ENCODE measurements around the gene S1PR5.
A peak's percentile ranks its signal among the peaks of the same experiment; 100 is the strongest.

Gene S1PR5

DNA sequence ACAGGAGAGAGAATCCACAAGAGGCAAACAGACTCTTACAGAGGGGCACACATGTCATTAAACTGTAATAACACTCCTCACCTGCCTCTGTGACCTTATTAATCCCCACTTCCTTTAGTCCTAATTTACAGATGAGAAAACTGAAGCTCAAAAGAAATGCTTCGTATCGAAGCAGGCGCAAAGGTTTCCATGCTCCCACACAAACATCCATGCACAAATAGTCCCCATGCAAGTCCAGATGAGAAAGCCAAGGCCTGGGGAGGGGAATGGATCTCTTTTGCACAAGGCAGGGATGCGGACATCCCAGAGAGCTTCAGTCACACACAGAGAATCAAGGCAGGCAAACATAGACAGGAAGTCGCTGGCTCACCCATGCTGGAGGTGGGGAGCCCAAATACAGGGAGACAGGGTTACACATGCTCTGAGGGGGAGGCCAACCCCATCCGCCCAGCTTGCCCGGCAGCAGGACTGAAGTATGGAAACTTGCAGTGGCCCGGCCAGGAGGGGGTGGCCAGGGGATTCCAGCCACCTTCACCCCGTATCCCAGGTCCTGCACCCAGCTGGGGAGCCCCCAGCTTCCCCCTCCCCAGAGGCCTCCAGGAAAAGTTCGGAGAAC lies 468 bp downstream of the S1PR5 start:
- DNase-seq (ENCODE audit: low spot score), result no peak

DNA sequence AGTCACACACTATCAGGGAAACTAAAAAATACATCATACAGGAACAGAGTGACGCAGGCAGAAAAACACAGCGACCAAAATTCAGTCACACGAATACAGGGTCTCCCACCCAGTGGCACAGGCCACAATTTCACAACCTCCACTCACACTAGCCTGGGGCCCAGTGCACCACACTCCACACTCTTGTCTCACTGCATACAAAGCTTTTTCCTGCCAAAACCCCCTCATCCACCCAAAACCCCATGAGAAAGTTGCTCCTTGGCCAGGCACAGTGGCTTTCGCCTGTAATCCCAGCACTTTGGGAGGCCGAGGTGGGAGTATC lies 1.2 kb downstream of the S1PR5 start:
- no peak for DNase-seq (ENCODE audit: low spot score)

DNA sequence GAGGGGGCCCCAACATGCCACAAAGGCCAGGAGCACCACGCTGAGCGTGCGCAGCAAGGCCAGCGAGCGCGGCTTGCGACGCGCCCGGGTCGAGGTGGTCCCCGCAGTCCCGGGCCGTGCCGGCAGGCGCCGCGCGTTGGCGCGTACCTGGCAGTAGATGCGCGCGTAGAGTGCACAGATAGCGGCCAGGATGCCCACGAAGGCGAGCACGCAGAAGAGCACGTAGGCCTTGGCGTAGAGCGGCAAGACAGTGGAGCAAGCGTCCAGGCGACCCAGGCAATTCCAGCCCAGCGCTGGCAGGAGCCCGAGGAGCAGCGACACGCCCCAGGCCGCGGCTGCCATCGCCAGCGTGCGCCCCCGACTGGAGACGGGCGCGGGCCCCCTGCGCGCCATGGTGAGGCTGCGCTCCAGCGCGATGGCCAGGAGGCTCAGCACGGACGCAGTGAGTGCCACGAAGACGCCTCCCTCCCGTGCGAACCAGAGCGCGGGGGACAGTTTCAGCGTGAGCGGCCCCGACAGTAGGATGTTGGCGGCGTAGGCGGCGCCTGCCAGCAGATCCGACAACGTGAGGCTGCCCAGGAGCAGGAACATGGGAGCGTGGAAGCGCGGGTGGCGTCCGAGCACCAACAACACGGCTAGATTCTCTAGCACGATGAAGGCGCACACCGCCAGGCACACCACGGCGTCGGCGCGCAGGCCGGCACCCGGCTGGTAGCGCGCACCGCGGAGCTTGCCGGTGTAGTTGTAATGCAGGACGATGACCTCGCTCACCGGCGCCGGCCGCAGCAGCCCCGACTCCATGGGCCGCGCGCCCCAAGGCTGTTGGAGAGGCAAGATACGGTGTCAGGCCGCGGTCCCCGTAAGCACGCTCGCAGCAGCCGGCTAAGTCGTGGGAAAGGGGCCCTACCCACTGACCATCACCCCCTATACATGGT lies 2.8 kb downstream of the S1PR5 start:
- DNase-seq (ENCODE audit: low spot score), result peak; percentile 35

DNA sequence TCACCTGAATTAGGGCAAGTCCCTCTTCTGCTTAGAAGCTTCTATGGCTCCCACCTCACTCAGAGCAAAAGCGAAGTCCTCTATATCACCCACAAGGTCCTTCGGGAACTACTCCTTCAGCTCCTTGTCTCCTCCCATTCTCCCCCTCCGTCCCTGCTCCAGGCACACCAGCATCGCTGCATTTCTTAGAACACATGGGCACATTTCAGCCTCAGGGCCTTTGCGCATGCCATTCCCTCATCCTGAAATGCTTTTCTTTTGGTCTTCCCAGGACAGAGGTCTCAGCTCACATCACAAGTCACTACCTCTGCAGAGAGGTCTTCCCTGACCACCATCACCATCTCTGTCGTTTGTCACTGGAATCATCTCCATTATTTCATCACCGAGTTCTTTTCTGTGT lies 4.0 kb downstream of the S1PR5 start:
- no peak for DNase-seq (ENCODE audit: low spot score)

DNA sequence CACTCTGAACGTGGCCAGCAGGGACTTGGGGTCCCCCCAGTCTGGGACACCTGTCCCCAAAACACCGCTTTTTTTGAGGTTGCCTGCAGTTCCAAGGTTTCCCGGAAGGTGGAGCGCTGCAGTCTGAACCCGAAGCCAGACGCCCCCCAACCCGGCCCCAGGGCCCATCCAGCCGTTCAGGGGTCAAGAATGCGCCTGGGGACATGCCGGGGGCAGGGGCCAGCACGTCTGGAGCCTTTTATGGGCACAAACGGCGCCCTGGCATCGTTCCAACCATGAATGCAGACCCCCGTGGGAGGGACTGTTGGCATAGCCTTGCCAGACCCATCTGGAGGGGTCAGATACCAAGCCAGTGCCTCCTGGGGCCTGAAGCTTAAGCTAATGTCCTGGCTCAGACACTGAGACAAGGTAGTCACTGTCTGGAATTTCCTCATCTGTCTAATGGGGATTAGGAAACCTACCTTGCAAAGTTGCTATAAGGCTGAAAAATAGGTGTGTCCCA lies 6.9 kb downstream of the S1PR5 start:
- no peak for DNase-seq (ENCODE audit: low spot score)

DNA sequence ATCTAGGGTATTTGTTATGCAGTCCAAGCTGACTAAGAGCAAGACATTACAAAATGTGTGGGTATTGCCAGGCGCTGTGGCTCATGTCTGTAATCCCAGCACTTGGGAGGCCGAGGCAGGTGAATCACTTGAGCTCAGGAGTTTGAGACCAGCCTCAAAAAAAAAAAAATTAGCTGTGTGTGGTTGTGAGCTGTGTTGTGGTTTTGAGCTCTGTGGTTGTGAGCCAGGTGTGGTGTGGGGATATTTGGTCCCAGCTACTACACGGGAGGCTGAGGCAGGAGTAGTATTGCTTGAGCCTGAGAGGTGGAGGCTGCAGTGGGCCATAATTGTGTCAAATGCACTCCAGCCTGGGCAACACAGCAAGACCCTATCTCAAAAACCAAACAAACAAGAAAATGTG lies 8.5 kb downstream of the S1PR5 start:
- DNase-seq (ENCODE audit: low spot score), result no peak

DNA sequence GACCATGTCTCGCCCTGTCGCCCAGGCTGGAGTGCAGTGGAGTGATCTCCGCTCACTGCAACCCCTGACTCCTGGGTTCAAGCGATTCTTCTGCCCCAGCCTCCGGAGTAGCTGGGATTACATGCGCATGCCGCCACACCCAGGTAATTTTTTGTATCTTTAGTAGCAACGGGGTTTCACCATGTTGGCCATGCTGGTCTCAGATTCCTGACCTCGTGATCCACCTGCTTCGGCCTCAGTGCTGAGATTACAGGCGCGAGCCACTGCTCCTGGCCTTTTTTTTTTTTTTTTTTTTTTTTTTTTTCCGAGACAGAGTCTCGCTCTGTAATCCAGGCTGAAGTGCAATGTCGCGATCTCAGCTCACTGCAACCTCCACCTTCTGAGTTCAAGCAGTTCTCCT lies 9.2 kb downstream of the S1PR5 start:
- DNase-seq (ENCODE audit: low spot score), result no peak

DNA sequence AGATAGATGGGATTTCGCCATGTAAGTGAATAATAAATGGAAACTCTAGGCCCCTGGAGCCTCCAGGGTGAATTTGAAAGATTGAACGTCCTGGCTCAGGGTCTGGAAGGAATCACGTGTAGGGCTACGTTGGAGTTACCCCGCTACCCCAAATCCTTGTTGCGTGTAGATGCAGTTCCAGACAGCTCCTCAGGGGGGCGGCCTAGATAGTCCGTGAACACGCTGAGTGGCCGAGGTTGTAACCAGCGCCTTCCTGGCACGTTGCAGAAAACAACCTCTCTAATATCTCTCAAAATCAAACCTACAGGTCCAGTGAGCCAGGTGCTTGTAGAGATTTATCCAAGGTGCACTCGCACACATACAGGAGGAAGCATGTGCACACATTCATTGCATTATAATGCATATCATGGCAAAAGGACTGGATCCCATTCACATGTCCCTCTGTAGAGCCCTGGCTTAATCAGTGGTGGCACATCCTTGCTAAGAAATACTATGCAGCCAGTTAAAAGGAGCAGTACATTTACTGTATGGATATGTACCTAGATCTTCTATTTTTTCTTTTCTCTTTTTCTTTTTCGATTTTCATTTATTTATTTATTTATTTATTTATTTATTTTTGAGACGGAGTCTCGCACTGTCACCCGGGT lies 11.5 kb downstream of the S1PR5 start:
- peak; percentile 51 for DNase-seq (ENCODE audit: low spot score)

DNA sequence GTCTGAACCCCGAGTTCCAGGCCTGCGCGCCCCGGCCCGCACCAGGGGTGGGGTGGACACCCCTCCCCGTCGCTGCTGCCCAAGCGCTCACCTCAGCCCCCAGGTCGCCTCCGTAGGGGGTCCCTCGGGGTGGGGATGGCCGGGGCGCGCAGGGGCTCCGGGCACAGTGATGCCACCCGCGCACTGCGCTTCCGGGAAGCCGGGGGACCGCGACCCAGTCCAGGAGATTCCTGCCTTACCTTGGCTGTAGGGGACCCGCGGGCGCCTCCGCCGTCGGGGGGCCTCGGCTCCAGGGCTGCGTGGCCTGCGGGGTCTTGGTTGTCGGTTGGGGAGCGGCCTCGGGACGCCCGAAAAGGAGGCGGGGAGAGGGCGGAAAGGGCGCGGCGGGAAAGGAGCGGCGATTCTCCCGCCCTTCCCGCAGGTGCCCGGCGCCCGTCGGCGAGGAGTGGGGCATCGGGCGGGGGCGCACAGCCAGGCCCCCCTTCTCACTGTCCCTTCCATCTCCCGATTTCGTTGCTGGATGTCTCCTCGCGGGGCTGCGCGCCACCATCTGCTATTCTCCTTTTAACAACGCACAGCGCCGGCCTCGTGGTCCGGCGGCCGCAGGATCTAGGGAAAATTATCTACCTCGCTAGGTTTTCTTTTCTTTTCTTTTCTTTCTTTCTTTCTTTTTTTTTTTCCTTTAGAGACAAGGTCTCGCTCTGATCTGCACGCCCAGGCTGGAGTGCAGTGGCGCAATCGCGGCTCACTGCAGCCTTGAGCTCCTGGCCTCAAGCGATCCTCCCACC lies 14.1 kb downstream of the S1PR5 start, which contains the start of gene KEAP1:
KEAP1 (minus strand) TSS at position 355 of the 788 bp plus-strand sequence. CDS start 3,323 bp downstream, outside the sequence.
- peak; percentile 57 for DNase-seq (ENCODE audit: low spot score)

DNA sequence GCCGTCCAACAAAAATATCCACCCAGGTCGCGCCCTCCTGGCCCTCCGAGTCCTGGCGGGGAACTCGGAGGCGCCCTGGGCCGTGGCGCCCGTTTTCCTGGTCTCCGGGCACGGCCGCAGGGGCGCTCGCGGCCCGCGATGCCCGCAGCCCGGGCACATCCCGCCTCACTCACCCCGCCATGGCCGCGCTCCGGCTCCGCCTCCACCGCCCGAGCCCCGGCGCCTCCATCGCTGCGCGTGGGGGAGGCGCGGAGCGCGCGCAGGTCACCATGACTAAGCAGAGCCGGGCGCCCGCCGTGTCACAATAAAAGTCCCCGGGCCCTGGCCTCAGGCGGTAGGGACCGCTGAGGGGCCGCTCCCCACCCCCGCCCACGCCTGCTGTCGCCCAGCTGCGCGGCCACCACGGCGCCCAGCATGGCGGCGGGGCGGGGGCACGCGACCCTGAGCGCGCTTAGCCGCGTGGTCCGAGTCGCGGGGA lies 14.7 kb downstream of the S1PR5 start:
- DNase-seq (ENCODE audit: low spot score), result peak; percentile 91

DNA sequence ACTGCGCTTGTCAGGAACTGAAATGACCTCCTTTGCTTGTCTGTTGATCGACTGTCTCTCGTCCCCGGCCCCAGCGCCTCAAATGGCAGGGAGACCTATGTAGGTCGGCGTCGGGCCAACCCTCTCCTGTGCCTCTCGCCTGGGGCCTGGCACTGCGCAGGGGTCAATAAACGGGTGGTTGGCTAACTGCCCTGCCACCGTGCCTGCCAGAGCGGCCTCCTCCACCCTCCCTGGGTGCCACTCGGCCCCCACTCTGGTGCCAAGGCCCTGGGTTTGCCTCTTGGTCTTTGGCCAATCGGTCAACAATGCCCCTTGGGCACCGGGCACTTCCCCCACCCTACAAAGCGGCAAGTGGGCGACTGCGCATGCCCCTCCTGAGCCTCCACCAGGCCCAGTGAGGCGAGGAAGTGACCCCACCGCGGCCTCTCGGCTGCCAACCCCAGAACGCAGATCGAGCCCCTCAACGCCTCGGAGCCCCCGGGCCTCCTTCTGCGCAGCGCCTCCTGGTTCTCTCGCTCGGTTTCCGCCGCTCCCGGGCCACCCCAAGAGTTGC lies 15.2 kb downstream of the S1PR5 start:
- DNase-seq (ENCODE audit: low spot score), result peak; percentile 34

DNA sequence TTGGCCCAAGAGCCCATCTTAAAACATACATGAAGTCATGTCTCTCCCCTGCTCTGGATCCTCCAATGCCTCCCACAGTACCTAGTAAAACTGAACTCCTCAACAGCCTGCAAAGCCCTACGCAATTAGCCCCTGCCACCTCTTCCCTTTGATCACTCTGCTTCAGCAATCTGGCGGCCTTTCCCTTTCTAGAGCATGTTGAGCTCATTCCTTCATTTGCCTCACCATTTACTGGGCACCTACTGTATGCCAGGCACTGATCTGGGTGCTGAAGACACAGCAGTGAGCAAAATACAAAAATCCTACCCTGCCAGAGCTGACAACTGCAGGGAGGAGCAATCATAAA lies 17.0 kb downstream of the S1PR5 start:
- no peak for DNase-seq (ENCODE audit: low spot score)

DNA sequence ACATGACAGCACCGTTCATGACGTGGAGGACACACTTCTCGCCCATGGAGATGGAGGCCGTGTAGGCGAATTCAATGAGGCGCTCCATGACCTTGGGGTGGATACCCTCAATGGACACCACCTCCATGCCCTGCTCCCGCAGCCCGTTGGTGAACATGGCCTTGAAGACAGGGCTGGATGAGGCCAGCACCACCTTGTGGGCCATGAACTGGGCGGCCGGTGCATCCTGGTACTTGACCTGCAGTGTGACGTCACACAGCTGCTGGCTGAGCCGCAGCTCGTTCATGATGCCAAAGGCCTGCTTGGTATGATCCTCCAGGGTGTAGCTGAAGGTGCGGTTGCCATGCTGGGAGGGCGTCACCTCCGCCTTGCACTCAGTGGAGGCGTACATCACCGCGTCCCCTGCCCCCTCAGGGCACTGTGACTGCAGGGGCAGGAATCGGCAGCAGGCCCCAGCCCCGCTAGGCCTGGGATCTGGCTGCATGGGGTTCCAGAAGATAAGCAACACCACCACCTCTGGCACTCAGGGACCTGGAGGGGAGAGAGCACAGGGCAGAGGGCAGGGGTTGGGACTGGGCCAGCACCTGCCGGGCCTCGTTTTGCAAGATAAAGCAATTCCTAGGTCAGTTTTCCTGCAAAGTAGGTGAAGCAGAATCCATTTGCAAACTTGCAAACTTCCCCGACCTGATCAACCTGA lies 17.5 kb downstream of the S1PR5 start:
- no peak for DNase-seq (ENCODE audit: low spot score)

DNA sequence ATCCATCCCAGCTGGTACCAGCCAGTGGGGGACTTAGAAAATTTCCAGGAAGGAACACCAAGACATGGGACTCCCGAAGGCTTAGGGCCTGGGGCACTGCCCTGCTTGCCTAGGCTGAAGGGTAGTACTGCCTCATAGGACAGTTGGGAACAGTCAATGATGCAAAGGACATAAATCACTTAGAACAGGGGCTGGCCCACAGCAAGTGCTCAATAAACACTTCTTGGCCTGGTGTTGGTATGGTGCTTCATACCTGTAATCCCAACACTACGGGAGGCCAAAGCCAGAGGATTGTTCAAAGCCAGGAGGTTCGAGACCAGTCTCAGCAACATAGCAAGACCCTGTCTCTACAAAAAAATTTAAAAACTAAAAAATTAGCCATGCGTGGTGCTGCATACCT lies 19.9 kb downstream of the S1PR5 start:
- DNase-seq (ENCODE audit: low spot score), result no peak

DNA sequence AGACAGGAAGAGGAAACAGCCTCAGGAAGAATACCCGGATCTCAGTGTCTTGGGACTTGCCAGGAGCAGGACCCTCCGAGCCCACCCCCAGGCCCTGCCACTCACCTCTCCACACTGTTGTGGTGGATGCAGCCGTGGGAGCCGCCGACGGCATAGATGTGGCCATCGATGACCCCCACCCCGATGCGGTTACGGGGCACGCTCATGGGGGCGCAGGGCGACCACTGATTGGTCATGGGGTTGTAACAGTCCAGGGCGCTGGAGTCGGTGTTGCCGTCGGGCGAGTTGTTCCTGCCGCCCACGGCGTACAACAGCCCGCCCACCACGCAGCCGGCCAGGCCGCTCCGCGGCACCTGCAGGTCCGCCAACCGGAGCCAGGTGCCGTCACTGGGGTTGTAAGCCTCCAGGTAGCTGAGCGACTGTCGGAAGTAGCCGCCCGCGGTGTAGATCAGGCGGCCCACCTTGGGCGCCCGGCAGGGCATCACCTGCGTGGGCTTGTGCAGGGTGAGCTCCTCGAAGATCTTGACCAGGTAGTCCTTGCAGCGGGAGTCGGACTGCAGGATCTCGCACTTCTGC lies 25.7 kb downstream of the S1PR5 start:
- DNase-seq (ENCODE audit: low spot score), result no peak

DNA sequence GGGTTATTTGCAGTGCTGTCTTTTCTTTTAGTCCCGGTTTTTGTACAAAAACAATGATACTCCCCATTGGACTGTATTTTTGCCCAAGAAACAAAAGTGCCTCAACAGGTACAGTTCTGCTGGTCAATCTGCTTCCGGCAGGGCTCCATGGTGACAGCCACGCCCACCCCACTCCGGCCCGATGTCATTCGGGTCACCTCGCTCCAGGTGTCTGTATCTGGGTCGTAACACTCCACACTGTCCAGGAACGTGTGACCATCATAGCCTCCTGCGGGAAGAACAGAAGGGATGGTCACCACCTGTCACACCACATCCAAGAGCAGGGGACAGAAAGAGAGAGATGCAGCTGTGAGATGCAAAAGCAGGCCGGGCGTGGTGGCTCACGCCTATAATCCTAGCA lies 30.7 kb downstream of the S1PR5 start:
- DNase-seq (ENCODE audit: low spot score), result no peak

DNA sequence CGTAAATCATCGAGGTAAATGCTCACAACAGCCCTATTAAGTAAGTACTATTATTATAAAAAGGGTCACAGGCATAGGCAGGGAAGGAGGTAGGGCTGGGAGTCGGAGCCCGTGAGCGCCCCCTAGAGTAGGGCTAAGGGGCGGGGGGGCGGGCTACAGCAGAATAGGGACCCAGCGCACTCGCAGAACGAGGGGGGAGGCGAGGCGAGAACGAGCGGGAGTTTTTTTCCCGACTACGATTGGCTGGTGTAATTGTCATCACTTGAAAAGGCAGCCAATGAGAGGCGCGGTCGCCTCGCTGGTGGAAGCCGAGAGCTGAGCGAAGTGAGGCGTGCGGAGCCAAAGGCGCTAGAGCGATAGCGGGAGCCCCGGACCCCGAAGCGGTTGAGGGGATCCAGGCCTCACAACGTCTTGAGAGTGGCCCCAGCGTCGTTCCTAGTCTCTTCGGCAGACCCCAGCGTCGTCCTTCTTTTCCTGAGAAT lies 38.3 kb downstream of the S1PR5 start:
- peak; percentile 78 for DNase-seq (ENCODE audit: low spot score)

DNA sequence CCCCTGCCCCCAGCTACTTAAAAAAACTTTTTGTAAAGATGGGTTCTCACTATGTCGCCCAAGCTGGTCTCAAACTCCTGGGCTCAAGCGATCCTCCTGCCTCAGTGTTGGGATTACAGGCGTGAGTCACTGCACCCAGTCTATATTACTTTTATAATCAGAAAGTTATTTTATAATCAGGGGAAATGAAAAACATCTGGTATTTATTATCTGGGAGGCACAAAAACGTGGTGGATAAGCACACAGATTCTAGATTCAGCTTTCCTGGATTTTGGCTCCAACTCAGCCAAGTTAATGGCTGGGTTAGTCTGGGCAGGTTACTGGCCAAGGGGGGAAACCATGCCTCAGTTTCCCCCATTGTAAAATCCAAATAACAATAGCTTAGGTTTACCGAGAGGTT lies 38.8 kb downstream of the S1PR5 start:
- no peak for DNase-seq (ENCODE audit: low spot score)

DNA sequence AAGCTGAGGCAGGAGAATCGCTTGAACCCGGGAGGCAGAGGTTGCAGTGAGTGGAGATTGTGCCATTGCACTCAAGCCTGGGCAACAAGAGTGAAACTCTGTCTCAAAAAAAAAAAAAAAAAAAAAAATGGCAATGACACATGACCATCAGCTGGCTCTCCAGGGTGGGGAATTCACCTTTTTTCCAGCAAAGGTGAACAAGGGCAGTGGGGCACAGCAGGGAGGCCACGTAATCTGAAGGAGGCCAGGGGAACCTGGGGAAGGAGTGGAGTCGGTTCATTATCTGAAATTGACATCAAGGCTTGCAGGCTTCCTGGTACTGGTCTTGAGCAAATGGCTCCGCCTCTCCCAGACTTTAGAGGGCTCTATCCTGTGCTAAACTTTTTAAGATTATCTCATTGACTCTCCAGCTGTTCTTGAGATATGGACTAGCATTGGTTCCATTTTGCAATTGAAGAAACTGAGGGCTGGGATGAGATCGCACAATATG lies 42.2 kb downstream of the S1PR5 start:
- DNase-seq (ENCODE audit: low spot score), result no peak

DNA sequence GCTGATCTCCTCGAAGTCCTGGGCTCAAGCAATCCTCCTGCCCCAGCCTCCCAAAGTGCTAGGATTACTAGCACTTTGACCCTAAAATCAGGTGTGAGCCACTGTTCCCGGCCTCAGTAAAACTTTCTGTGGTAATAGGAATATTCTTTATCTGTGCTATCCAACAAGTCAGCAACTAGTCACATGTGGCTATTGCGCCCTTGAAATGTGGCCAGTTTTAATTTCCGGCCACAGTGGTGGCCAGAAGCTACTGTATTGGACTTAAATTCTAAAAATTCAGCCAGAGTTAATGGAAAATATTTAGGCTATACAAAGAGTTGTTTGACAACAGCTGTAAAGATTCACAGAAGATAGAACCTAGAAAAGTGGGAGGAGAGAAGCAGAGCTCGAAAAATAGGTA lies 44.1 kb downstream of the S1PR5 start:
- no peak for DNase-seq (ENCODE audit: low spot score)
